ENCODE results near the gene DPAGT1.
A peak's percentile ranks its signal among the peaks of the same experiment; 100 is the strongest.
"Not testable (repeated sequence)": the region's sequence is repeated elsewhere in the genome, so short reads cannot be mapped to it uniquely, and the experiment has no call there.

The DPAGT1 gene

DNA sequence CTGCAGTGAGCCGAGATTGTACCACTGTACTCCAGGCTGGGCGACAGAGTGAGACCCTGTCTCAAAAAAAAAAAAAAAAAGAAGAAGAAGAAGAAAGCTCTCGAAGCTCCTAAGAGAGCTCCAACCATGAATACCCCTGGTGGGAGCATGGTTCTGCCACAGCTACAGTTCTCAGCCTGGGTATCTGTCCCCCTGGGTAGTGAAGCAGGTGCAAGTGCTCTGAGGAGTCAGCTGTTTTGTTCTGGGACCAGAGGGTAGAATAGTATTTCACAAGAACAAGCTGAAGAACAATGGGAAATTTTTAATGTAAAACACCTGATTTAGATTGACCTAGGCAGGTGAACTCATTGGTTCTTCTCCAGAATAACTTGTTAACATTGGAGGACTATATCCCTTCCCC, 40.4 kb downstream of the DPAGT1 start:
- no peaks in the 10 kb centered on the region for H3K27me3 ChIP-seq (ENCODE audit: control insufficient read depth, insufficient read depth, low read length)
- no peaks in the 10 kb centered on the region for H3K36me3 ChIP-seq (ENCODE audit: control insufficient read depth, insufficient read depth, low read length)
- no peaks in the 10 kb centered on the region for H3K4me1 ChIP-seq (ENCODE audit: control insufficient read depth, insufficient read depth, low read length)
- no peak overlapping the region for H3K4me3 ChIP-seq (ENCODE audit: low read depth, low read length)
- no peaks in the 10 kb centered on the region for H3K9me3 ChIP-seq (ENCODE audit: control insufficient read depth, insufficient read depth, low read length)
- no peak overlapping the region for H3K9ac ChIP-seq (ENCODE audit: low read depth, low read length)

DNA sequence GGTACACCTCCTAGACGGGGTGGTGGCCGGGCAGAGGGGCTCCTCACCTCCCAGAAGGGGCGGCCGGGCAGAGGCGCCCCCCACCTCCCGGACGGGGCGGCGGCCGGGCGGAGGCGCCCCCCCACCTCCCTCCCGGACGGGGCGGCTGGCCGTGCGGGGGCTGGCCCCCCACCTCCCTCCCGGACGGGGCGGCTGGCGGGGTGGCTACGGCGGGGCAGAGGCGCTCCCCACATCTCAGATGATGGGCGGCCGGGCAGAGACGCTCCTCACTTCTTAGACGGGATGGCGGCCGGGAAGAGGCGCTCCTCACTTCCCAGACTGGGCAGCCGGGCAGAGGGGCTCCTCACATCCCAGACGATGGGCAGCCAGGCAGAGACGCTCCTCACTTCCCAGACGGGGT, 42.5 kb downstream of the DPAGT1 start:
- not testable (repeated sequence) for H3K9ac ChIP-seq (ENCODE audit: low read depth, low read length); H3K27me3 ChIP-seq (ENCODE audit: control insufficient read depth, insufficient read depth, low read length); H3K4me3 ChIP-seq (ENCODE audit: low read depth, low read length); H3K9me3 ChIP-seq (ENCODE audit: control insufficient read depth, insufficient read depth, low read length); H3K4me1 ChIP-seq (ENCODE audit: control insufficient read depth, insufficient read depth, low read length)
- H3K36me3 ChIP-seq (ENCODE audit: control insufficient read depth, insufficient read depth, low read length), result peaks cover 14% of the 10 kb centered on the region

DNA sequence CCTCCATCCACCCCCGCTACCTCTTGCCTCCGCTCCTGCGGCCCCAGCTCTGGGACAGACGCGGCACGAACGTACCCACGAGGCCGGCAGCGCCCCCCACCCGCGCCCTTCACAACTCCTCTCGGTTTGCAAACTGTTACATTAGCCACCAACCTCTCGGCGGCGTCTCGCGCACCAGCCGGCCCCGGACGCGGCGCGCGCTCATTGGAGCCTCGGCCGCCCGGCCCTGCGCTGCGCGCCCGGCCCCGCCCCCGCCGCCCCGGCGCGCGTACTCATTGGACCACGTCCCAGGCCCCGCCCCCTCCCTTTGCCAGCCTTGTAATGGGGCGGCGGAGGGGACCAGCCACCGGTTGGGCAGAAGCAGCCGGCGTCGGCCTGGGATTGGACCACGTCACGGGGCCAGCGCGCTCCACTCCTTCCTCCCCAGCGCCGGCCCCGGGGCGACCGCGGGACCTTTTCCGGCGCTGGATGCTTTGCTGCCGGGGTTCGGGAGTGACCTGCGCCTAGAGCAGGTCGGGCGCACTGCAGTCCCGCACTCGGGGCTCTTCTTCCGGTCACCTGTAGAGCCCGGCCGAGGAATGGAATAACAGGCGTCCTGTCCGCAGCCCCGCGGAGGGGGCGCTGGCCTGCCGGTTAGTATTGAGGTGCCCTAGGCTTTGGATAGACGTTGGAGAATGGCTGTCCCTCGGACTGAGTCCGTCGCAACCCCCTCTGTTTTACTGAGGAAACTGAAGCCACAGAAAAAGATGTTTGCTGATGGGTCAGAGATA, 44.5 kb downstream of the DPAGT1 start, which contains the start of gene HYOU1:
HYOU1 (minus strand) TSS at position 206 of the 770 bp plus-strand sequence. CDS start 1,045 bp downstream, outside the sequence.
- Histone ChIP-seq H3K27me3 (ENCODE audit: control insufficient read depth, insufficient read depth, low read length) (no peaks in the 10 kb centered on the region), H3K4me3 (ENCODE audit: low read depth, low read length) (peak within 1 kb of the TSS; percentile 90), H3K4me1 (ENCODE audit: control insufficient read depth, insufficient read depth, low read length) (peaks cover 3% of the 10 kb centered on the region), H3K9me3 (ENCODE audit: control insufficient read depth, insufficient read depth, low read length) (no peaks in the 10 kb centered on the region), H3K9ac (ENCODE audit: low read depth, low read length) (peak within 1 kb of the TSS; percentile 79), H3K36me3 (ENCODE audit: control insufficient read depth, insufficient read depth, low read length) (peaks cover 33% of the 10 kb centered on the region)

DNA sequence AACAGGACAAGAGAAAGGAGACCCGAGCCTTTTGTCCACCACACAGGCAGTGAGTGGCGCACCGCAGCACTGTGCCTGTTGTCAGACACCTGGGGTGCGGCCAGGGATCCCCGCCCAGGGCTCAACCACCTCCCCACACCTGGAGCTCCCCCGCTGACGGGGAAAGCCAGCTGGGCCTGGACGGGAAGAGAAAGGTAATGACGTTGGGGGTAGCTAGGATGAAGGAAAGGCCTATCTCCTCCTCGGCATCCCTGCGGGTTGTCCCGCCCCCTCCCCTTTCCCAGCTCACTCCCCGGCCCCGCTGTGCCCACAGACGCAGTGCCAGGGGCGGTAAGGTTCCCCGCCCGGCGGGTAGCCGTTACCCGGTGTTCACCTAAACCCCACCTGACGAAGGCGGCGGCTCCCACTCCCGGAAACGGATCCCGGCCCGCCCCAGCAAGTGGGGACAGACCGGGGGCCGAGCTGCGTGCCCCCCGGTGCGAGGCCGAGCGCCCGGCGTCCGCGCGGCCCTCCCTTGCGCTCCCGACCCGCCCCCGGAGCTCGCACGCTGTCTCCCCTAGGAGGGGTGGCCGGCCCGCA, 45.1 kb downstream of the DPAGT1 start:
- no peaks in the 10 kb centered on the region for H3K9me3 ChIP-seq (ENCODE audit: control insufficient read depth, insufficient read depth, low read length)
- peaks cover 3% of the 10 kb centered on the region for H3K4me1 ChIP-seq (ENCODE audit: control insufficient read depth, insufficient read depth, low read length)
- H3K9ac ChIP-seq (ENCODE audit: low read depth, low read length), result peak overlapping the region; percentile 79
- H3K27me3 ChIP-seq (ENCODE audit: control insufficient read depth, insufficient read depth, low read length), result no peaks in the 10 kb centered on the region
- H3K4me3 ChIP-seq (ENCODE audit: low read depth, low read length), result peak overlapping the region; percentile 87
- peaks cover 40% of the 10 kb centered on the region for H3K36me3 ChIP-seq (ENCODE audit: control insufficient read depth, insufficient read depth, low read length)

DNA sequence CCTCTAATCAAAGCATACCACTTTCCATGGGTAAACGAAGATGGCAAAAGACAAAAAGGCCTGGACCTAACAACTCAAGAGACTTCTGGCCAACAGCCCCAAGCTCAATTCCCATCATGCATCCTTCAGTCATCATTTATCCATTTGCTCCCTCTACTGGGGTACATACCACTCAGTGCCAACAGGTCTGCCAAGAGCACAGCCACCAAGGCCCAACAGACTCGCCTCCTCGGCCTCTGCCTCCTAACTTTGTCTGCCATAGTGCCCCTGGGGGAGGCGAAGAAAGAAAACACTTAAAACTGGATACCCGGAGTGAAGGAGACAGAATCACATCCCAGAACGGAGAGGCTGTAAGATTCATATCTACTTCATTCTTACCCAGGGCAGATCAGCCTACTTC, 45.8 kb downstream of the DPAGT1 start:
- Histone ChIP-seq H3K27me3 (ENCODE audit: control insufficient read depth, insufficient read depth, low read length) (no peaks in the 10 kb centered on the region), H3K9me3 (ENCODE audit: control insufficient read depth, insufficient read depth, low read length) (no peaks in the 10 kb centered on the region), H3K4me3 (ENCODE audit: low read depth, low read length) (peak overlapping the region; percentile 87), H3K4me1 (ENCODE audit: control insufficient read depth, insufficient read depth, low read length) (peaks cover 3% of the 10 kb centered on the region), H3K9ac (ENCODE audit: low read depth, low read length) (peak overlapping the region; percentile 79), H3K36me3 (ENCODE audit: control insufficient read depth, insufficient read depth, low read length) (peaks cover 46% of the 10 kb centered on the region)

DNA sequence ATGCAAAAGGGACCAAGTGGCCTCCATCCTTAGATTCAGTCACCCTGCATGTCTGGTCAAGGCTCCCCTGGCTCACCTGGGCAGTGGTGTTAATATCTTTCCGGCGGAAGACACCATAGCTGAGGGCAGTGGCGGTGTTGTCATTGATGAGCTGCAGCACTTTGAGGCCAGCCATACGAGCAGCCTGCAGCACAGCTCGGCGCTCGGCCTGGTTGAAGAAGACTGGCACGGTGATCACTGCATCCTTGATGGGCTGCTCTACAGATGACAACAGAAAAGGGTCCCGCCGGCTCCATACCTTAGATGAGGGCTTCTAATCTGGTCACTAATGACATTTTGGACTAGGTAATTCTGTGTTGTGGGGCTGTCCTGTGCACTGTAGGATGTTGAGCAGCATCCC, 47.2 kb downstream of the DPAGT1 start:
- H3K36me3 ChIP-seq (ENCODE audit: control insufficient read depth, insufficient read depth, low read length), result peaks cover 56% of the 10 kb centered on the region
- no peak overlapping the region for H3K4me3 ChIP-seq (ENCODE audit: low read depth, low read length)
- H3K9me3 ChIP-seq (ENCODE audit: control insufficient read depth, insufficient read depth, low read length), result no peaks in the 10 kb centered on the region
- no peak overlapping the region for H3K9ac ChIP-seq (ENCODE audit: low read depth, low read length)
- H3K27me3 ChIP-seq (ENCODE audit: control insufficient read depth, insufficient read depth, low read length), result no peaks in the 10 kb centered on the region
- peaks cover 3% of the 10 kb centered on the region for H3K4me1 ChIP-seq (ENCODE audit: control insufficient read depth, insufficient read depth, low read length)

DNA sequence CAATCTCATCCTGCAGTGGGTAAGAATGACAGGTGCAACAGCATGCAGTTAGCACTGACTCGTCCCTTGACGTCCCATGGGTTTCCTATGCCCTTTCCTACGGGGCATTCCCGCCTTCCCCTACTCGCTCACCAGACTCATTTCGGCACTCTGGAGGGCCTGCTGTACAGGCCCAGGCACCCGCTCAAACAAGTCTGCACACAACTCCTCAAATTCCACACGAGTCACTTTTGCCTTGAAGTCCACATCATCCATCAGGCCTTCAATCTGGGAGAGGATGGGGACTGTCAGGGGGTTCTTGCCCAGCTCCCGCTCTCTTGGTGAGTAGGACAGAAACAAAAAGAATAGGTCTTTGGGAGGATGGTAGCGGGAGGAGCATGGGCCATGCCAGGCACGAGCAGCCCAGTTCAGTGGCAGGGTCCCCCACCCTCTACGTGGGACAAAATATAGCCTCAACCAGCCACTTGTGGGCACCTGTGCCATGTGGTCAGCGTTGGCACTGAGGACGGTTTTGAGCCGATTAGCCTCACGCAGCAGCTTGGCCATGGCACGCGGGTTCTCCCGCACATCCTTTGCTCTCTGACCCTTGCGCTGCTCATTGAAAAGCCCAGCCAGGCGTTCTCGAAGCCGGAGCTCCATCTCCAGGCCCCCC, 49.4 kb downstream of the DPAGT1 start:
- no peak overlapping the region for H3K4me3 ChIP-seq (ENCODE audit: low read depth, low read length)
- peaks cover 77% of the 10 kb centered on the region for H3K36me3 ChIP-seq (ENCODE audit: control insufficient read depth, insufficient read depth, low read length)

DNA sequence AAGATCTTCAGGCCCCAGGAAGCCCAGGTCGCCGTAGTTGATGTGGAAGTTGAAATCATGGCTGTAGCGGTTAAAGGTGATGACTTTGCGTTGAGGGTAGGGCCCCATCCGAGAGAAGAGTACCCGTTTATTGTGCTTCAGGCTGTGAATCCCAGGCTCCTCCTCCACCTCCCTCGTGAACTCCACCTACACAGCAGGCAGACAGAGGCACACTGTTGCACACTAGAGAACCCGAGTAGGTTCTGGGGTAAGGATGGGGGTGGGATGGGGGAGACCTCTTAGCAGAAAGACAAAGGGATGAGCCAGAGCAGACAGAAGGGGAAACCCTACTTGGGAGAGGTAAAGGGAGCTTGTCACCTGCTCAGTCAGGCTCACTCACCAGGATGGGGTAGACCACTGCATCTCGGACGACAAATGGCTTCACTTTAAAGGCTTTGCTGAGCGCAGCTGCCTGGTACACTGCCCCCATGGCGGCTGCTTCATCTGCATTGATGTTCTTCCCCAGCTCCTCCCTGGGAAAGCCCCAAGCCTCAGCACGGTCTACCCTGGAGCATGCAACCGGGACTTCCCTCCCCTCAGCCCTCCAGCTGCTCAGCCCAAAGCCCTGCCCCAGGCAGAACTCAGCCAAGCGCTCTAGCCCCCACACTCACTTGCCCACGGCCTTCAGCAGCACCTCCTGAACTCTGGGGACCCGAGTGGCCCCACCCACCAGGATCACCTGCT, 50.1 kb downstream of the DPAGT1 start:
- Histone ChIP-seq H3K9ac (ENCODE audit: low read depth, low read length) (no peak overlapping the region), H3K9me3 (ENCODE audit: control insufficient read depth, insufficient read depth, low read length) (no peaks in the 10 kb centered on the region), H3K36me3 (ENCODE audit: control insufficient read depth, insufficient read depth, low read length) (peaks cover 83% of the 10 kb centered on the region), H3K4me1 (ENCODE audit: control insufficient read depth, insufficient read depth, low read length) (peaks cover 3% of the 10 kb centered on the region), H3K27me3 (ENCODE audit: control insufficient read depth, insufficient read depth, low read length) (no peaks in the 10 kb centered on the region), H3K4me3 (ENCODE audit: low read depth, low read length) (no peak overlapping the region)

More for the DNA sequence above, 49.4 kb downstream of the DPAGT1 start:
- Histone ChIP-seq H3K27me3 (ENCODE audit: control insufficient read depth, insufficient read depth, low read length) (no peaks in the 10 kb centered on the region), H3K9me3 (ENCODE audit: control insufficient read depth, insufficient read depth, low read length) (no peaks in the 10 kb centered on the region), H3K4me1 (ENCODE audit: control insufficient read depth, insufficient read depth, low read length) (peaks cover 3% of the 10 kb centered on the region), H3K9ac (ENCODE audit: low read depth, low read length) (no peak overlapping the region)

DNA sequence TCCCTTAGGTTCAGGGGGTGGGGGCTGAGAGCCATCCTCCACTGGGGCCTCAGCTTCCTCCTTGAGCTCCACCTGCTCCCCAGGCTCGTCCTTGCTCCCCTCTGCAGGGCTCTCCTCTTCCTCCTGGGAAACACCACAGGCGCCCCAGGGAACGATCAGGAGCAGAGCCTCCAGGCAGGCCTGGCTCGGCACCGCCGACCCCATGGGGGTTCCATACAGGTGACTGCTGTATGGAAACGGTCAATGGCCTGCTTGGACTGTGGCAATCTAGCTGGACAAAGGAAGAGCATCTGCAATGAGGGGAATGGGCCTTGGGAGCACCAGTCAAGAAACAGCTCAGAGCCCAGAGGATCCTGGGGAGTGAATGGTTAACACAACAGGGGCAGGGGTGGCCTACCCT, 52.6 kb downstream of the DPAGT1 start:
- Histone ChIP-seq H3K27me3 (ENCODE audit: control insufficient read depth, insufficient read depth, low read length) (no peaks in the 10 kb centered on the region), H3K36me3 (ENCODE audit: control insufficient read depth, insufficient read depth, low read length) (peaks cover 75% of the 10 kb centered on the region), H3K4me3 (ENCODE audit: low read depth, low read length) (no peak overlapping the region), H3K9ac (ENCODE audit: low read depth, low read length) (no peak overlapping the region), H3K4me1 (ENCODE audit: control insufficient read depth, insufficient read depth, low read length) (peaks cover 7% of the 10 kb centered on the region), H3K9me3 (ENCODE audit: control insufficient read depth, insufficient read depth, low read length) (no peaks in the 10 kb centered on the region)

DNA sequence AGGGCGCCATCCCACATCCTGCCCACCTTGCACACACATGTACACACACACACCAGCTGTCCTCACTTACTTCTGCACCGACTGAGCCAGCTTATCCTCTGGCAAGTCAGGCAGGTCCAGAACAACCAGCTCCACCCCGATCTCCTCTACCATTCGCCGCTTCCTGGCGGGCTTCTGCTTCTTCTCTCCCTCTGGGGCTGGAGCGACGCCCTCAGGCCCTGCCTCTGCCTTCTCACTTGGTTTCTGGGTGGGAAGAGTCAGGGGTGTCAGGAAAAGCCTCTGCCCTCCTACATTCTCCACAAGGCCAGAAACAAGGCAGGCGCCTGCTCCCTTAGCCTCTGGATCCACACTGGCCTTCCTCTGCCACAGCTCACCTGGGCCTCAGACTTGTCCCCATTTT, 53.0 kb downstream of the DPAGT1 start:
- Histone ChIP-seq H3K9ac (ENCODE audit: low read depth, low read length) (no peak overlapping the region), H3K4me1 (ENCODE audit: control insufficient read depth, insufficient read depth, low read length) (peaks cover 7% of the 10 kb centered on the region), H3K9me3 (ENCODE audit: control insufficient read depth, insufficient read depth, low read length) (no peaks in the 10 kb centered on the region)

DNA sequence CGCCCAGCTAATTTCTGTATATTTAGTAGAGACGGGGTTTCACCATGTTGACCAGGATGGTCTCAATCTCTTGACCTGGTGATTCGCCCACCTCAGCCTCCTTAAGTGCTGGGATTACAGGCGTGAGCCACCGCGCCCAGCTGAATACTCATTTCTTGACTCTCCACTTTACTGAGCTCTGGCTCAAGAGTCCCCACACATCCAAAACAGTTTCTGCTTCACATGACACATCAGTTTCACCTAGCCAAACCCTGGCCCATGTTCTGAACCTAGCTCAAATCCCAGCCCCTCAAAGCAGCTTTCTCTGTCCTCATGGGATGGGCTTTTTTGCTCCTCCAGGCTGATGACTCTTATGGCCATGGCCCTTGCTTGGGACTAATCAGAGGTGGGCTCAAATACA, 54.4 kb downstream of the DPAGT1 start:
- Histone ChIP-seq H3K27me3 (ENCODE audit: control insufficient read depth, insufficient read depth, low read length) (no peaks in the 10 kb centered on the region), H3K4me3 (ENCODE audit: low read depth, low read length) (no peak overlapping the region), H3K9ac (ENCODE audit: low read depth, low read length) (no peak overlapping the region), H3K36me3 (ENCODE audit: control insufficient read depth, insufficient read depth, low read length) (peaks cover 57% of the 10 kb centered on the region), H3K9me3 (ENCODE audit: control insufficient read depth, insufficient read depth, low read length) (no peaks in the 10 kb centered on the region), H3K4me1 (ENCODE audit: control insufficient read depth, insufficient read depth, low read length) (peaks cover 7% of the 10 kb centered on the region)

More for the DNA sequence above, 53.0 kb downstream of the DPAGT1 start:
- Histone ChIP-seq H3K27me3 (ENCODE audit: control insufficient read depth, insufficient read depth, low read length) (no peaks in the 10 kb centered on the region), H3K4me3 (ENCODE audit: low read depth, low read length) (no peak overlapping the region), H3K36me3 (ENCODE audit: control insufficient read depth, insufficient read depth, low read length) (peaks cover 71% of the 10 kb centered on the region)

All from iPS-15b (cell line).